T-helper 2 cell treated with Interferon-gamma antibody and Interleukin-4, amounts not matched to agents 5 μg/mL and 100 μg/mL, for 36 hours (primary cell): ENCODE data around the gene FOXP1.

Experiments used
- DNase-seq: peaks from one replicate; pipeline ENCODE4 v3.0.0; 2021; ENCODE audit warnings: low spot score
- H3K27ac Mint-ChIP-seq: one replicate; pipeline ENCODE4 v1.8.0; 2021; ENCODE audit warnings: mild to moderate bottlenecking, mixed read lengths
- H3K27me3 Mint-ChIP-seq: one replicate; pipeline ENCODE4 v1.8.0; 2021; ENCODE audit warnings: low read depth, mixed read lengths
- H3K36me3 Mint-ChIP-seq: one replicate; pipeline ENCODE4 v1.8.0; 2021; ENCODE audit warnings: low read depth, mixed read lengths
- H3K4me1 Mint-ChIP-seq: one replicate; pipeline ENCODE4 v1.8.0; 2021; ENCODE audit warnings: low read depth, mixed read lengths
- H3K4me3 Mint-ChIP-seq: one replicate; pipeline ENCODE4 v1.8.0; 2022; ENCODE audit warnings: mild to moderate bottlenecking, moderate library complexity, mixed read lengths
- H3K9me3 Mint-ChIP-seq: one replicate; pipeline ENCODE4 v1.8.0; 2021; ENCODE audit warnings: mixed read lengths

FOXP1 gene

DNA sequence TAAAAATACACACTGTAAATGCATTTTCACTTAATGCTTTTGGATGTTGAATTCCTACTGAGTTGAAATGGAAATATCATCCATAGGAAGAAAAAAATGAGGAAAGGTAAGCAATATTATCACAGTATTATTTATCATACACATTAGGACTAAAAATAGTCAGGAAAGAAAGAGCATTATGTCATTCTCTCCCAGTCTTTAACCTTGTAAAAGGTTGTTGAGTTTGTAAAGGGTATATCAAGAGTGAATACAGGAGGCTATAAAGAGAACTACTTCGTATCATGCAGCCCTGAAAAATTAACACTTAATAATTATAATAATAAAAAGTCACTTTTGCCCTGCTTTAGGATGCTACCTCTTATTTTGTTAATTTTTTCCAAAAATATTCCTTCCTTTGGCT is 395.8 kb downstream of the FOXP1 start:
- peaks cover 28% of the 10 kb centered on the region for H3K4me1 Mint-ChIP-seq
- H3K27me3 Mint-ChIP-seq: no peaks in the 10 kb centered on the region
- no peak for DNase-seq
- H3K4me3 Mint-ChIP-seq: no peak overlapping the region
- peaks cover 11% of the 10 kb centered on the region for H3K36me3 Mint-ChIP-seq
- H3K27ac Mint-ChIP-seq: no peak overlapping the region
- H3K9me3 Mint-ChIP-seq: no peaks in the 10 kb centered on the region

DNA sequence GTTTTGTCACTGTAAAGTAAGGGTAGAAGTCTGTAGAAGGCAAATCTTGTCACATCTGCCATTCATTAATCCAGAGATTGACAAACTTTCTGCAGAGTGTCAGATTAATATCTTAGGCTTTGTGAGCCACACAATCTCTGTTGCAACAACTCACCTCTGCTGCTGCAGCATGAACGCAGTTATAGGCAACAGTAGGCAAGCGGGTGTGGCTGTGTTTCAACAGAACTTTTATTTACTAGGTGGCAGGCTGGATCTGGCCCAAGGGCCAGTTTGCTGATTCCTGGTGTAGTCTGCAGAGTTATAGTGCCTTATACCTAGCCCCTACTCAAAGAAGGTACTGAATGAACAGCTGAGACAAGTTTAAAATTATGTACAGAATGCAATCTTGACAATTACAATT is 396.7 kb downstream of the FOXP1 start:
- no peak for DNase-seq
- Mint-ChIP-seq H3K9me3 (no peaks in the 10 kb centered on the region), H3K27ac (no peak overlapping the region), H3K4me3 (no peak overlapping the region), H3K4me1 (peaks cover 26% of the 10 kb centered on the region), H3K36me3 (peaks cover 11% of the 10 kb centered on the region), H3K27me3 (no peaks in the 10 kb centered on the region)

DNA sequence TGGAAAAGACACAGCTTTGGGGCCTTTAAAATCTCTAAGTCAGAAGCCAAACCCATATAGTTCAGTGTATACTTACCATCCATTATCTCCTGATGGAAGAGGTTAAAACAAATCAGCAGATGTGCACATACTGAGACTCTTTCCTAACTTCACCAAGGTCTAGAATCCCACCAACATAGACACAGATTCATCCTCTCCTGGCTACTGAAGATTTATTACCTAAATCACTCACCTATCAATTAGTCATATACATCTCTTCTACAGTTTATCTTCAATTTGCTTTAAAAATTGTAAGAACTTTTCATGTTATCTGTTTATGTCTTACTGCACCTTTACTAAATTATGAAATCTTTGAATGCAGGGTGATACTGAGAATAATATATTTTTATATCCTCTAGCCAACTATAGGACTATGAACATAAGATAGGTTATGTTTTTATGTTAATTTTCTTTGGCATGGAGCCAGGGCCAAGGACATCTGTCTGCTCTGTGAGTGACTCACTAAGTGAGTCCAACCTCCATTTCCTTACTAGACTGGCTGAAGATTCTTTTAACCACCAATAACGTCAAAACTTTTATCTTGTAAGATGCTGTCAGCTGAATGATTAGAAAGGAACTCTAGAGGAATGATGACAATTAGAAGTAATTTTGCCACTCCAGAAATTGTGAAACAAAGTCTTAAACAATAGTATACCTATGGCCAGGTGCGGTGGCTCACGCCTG is 397.6 kb downstream of the FOXP1 start:
- peak overlapping the region; percentile 49 for H3K27ac Mint-ChIP-seq
- no peaks in the 10 kb centered on the region for H3K27me3 Mint-ChIP-seq
- H3K4me3 Mint-ChIP-seq: peak overlapping the region; percentile 15
- H3K4me1 Mint-ChIP-seq: peaks cover 20% of the 10 kb centered on the region
- peaks cover 12% of the 10 kb centered on the region for H3K36me3 Mint-ChIP-seq
- H3K9me3 Mint-ChIP-seq: no peaks in the 10 kb centered on the region
- peak; percentile 19 for DNase-seq

DNA sequence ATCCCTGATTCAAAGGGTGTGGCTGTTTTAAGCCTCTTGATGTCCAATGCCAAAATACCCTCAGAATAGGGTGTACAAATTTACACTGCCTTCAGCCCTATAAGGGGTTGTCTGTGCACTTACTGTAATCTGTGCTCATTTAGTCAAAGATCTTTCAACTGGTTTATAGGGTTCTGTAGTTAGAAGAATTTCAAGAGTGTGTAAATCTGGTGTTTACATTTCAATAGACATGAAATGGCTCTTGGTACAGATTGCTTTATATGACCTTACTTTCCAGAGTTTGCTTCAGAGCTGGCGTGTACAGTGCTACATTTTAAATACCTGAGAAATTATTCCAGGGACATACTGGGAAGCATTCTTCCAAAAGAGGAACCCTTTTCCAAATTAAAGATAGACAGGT is 399.3 kb downstream of the FOXP1 start:
- Mint-ChIP-seq H3K27ac (no peak overlapping the region), H3K36me3 (peaks cover 10% of the 10 kb centered on the region), H3K9me3 (no peaks in the 10 kb centered on the region), H3K27me3 (no peaks in the 10 kb centered on the region), H3K4me3 (no peak overlapping the region), H3K4me1 (peaks cover 16% of the 10 kb centered on the region)
- DNase-seq: no peak

DNA sequence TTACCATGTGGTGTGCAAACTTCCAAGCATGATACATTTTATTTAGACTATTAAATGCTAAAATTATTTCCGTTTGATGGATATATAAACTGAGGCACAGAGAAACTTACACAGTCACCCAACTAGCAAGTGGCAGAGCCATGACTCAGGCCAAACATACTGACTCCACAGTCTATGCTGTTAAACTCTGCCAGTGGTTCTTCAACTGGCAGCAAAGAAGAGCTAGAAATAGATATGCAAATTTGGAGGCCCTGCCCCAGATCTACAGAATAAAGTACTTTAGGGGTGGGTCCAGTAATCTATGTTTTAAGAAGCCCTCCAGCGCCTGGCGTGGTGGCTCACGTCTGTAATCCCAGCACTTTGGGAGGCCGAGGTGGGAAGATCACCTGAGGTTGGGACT is 400.0 kb downstream of the FOXP1 start:
- DNase-seq: no peak
- Mint-ChIP-seq H3K4me1 (peaks cover 16% of the 10 kb centered on the region), H3K36me3 (peaks cover 10% of the 10 kb centered on the region), H3K9me3 (no peaks in the 10 kb centered on the region), H3K27ac (no peak overlapping the region), H3K4me3 (no peak overlapping the region), H3K27me3 (no peaks in the 10 kb centered on the region)

DNA sequence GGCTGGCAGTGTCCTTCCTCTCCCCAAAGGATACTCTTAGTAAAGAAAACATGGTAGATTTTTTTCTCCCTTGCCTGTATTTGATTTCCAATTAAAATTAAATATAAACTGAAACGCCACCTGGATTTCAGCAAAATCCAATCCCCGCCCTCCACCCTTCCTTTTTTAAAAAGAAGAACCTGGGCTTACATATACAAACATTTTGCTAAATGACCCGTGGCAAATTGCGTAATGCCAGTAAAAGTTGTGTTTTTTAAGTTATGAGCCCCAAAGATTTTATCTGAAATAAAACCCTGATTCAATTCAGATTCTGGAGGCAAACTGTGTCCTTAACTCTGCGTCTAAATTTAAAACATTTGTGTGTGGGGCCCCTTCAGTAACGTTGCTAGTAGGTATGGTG is 403.0 kb downstream of the FOXP1 start:
- Mint-ChIP-seq H3K27ac (no peak overlapping the region), H3K4me1 (peaks cover 5% of the 10 kb centered on the region), H3K36me3 (peaks cover 8% of the 10 kb centered on the region), H3K4me3 (no peak overlapping the region), H3K27me3 (no peaks in the 10 kb centered on the region), H3K9me3 (no peaks in the 10 kb centered on the region)
- no peak for DNase-seq

DNA sequence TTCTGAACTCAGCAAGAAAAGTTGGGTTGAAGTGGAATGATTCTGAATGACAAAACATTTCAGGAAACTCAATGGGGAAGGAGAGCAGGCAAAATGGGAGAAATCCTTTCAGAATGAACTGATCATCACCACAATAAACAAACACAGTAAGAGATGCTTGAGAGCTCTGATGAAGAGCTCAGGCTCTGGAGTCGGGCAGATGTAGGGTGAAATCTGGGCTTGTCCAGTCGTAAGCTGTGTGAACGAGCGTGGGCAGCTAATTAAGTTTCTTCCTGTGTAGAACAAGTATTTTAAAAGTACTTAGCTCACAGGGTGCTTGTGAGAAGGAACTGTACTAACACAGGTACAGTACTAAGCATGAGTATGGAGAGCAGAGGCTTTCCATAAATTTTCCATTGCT is 406.2 kb downstream of the FOXP1 start:
- Mint-ChIP-seq H3K36me3 (peaks cover 6% of the 10 kb centered on the region), H3K27ac (no peak overlapping the region)

DNA sequence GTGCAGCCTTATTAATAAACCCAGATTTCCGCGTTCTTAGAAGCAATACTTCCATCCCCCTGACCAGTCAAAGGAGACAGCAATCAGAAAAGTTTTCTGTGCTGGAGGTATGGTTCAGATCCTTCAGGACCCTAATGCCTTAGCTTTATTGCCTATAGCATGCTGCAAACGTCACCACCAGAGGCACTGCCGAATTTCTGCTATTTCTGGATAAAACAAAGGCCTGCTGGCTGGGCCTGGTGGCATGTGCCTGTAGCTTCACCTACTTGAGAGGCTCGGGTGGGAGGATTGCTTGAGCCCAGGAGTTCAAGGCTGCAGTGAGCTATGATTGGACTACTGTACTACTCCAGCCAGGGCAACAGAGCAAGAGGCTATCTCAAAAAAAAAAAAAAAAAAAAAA is 407.2 kb downstream of the FOXP1 start:
- Mint-ChIP-seq H3K4me3 (no peak overlapping the region), H3K4me1 (peaks cover 2% of the 10 kb centered on the region), H3K9me3 (no peaks in the 10 kb centered on the region), H3K27ac (no peak overlapping the region), H3K36me3 (peaks cover 5% of the 10 kb centered on the region), H3K27me3 (no peaks in the 10 kb centered on the region)
- no peak for DNase-seq

More for the DNA sequence above, 406.2 kb downstream of the FOXP1 start:
- H3K9me3 Mint-ChIP-seq: no peaks in the 10 kb centered on the region
- H3K4me1 Mint-ChIP-seq: peaks cover 2% of the 10 kb centered on the region
- no peak for DNase-seq
- no peaks in the 10 kb centered on the region for H3K27me3 Mint-ChIP-seq
- H3K4me3 Mint-ChIP-seq: no peak overlapping the region

DNA sequence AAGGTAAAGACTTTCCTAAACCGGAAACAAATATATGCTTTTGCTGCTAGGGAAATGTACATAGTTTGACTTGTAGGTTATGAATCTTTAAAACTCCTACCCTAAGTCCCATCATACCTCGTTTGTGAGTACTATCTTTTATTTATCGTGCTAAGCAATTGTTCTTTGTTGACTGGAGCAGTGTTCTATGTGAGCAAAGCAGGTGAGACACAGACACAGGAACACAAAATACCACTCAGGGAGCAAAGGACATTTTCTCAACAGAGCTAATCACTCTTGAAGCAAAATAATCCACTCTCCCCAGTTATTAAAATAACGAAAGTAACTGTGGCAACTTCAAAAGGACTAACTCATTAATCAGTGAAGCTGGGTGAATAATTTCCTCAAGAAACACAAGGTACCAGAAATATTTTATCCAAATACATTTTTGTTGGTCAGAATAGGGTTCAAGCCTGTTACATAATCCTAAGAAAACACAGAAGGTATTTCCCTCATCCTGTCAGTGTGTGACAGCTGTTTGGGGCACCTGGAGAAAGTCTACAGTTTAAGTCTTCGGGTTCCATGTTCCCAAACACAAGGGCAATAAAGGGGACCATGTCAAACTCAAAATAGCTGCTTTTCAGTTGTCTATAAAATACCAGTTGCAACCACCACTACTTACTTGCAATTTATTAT is 407.7 kb downstream of the FOXP1 start:
- Mint-ChIP-seq H3K4me1 (peaks cover 2% of the 10 kb centered on the region), H3K4me3 (no peak overlapping the region), H3K27ac (no peak overlapping the region), H3K9me3 (no peaks in the 10 kb centered on the region), H3K36me3 (peaks cover 4% of the 10 kb centered on the region), H3K27me3 (no peaks in the 10 kb centered on the region)
- DNase-seq: no peak

DNA sequence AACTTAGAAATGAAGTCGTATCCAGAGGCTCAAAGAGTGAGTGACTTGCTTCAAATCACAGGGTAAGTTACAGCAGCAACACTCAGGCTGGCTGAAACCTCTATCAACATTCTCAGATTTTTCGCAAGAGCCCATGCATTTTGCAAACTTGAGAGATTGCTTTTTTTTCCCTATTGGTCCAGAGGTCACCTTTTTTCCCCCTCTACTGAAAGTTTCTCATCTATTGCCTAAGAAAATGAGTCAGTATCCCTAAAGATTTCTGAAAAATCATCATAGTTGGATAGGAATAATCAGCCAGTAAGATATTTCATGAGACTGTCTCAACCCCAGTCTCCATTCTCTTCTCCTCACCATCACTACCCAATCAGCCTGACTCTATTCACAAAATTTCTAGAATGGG is 410.6 kb downstream of the FOXP1 start:
- no peak overlapping the region for H3K27ac Mint-ChIP-seq
- DNase-seq: no peak
- peaks cover 6% of the 10 kb centered on the region for H3K36me3 Mint-ChIP-seq
- H3K9me3 Mint-ChIP-seq: no peaks in the 10 kb centered on the region
- no peak overlapping the region for H3K4me3 Mint-ChIP-seq
- peaks cover 2% of the 10 kb centered on the region for H3K4me1 Mint-ChIP-seq
- H3K27me3 Mint-ChIP-seq: no peaks in the 10 kb centered on the region

DNA sequence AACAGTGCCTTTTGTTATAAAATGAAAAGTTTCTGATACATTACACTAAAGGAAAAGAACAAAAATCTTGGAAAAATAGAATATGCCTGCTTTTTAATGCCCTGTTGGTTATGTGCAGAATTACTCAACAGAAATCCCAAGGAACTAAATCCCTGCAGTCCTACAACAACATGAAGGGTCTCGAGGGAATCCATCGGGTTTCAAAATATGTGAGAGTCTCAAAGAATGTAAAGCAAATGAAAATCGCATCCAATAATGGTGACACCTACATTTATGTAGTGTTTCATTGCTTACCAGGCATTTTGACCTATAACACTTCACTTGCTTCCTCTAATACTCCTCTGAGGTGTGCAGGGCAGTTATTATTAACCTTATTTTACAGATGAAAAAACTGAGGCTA is 411.3 kb downstream of the FOXP1 start:
- H3K36me3 Mint-ChIP-seq: peaks cover 7% of the 10 kb centered on the region
- peaks cover 2% of the 10 kb centered on the region for H3K4me1 Mint-ChIP-seq
- H3K9me3 Mint-ChIP-seq: no peaks in the 10 kb centered on the region
- H3K4me3 Mint-ChIP-seq: no peak overlapping the region
- no peak for DNase-seq
- H3K27ac Mint-ChIP-seq: no peak overlapping the region
- H3K27me3 Mint-ChIP-seq: no peaks in the 10 kb centered on the region

DNA sequence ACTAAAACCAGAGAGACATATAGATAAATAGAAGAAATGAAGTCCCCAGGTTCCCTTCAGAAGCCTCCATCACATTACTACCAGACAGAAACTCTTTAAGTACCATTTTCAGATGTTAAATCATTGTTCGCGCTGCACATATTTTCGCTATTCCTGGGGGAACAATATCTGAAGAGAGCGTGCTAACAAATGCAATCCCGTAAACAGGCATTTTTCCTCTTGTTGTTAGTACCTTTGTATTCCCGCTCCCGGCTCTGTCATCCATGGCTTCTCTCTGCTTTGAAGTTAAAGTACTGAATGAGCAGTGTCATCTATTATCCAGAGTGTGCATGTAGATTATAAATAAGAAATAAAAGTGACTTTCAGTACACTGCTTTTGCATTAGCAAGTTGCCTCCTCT is 412.3 kb downstream of the FOXP1 start:
- no peak for DNase-seq
- H3K27me3 Mint-ChIP-seq: no peaks in the 10 kb centered on the region
- no peaks in the 10 kb centered on the region for H3K9me3 Mint-ChIP-seq
- peaks cover 15% of the 10 kb centered on the region for H3K36me3 Mint-ChIP-seq
- H3K27ac Mint-ChIP-seq: no peak overlapping the region
- H3K4me1 Mint-ChIP-seq: peaks cover 2% of the 10 kb centered on the region
- no peak overlapping the region for H3K4me3 Mint-ChIP-seq

DNA sequence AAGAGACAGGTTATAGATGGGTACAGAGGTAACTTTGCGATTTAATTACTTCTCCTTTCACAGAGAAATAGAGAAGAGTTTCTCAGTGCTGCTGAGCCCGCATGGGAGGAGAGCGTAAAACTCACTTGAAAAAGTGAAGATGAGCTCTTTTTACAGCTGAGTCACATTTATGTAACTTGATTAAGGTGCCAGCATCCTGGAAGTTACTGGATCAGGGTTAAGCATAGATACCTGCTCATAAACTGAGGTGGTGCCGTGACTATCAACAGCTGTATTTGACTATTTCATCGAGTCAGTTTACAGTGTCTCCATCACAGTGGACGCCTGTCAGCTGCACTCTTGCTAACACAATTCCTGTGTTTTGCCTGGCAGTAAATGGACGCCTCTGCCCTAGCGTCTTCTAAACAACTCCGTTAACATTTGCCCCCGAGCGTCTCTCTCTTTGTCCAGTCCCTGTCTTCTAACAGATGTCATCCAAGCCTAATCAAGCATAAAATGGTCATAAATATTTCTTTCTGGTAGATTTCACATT is 414.6 kb downstream of the FOXP1 start:
- no peak for DNase-seq
- Mint-ChIP-seq H3K27ac (no peak overlapping the region), H3K36me3 (peaks cover 17% of the 10 kb centered on the region), H3K9me3 (no peaks in the 10 kb centered on the region), H3K4me1 (peaks cover 2% of the 10 kb centered on the region), H3K4me3 (no peak overlapping the region), H3K27me3 (no peaks in the 10 kb centered on the region)

DNA sequence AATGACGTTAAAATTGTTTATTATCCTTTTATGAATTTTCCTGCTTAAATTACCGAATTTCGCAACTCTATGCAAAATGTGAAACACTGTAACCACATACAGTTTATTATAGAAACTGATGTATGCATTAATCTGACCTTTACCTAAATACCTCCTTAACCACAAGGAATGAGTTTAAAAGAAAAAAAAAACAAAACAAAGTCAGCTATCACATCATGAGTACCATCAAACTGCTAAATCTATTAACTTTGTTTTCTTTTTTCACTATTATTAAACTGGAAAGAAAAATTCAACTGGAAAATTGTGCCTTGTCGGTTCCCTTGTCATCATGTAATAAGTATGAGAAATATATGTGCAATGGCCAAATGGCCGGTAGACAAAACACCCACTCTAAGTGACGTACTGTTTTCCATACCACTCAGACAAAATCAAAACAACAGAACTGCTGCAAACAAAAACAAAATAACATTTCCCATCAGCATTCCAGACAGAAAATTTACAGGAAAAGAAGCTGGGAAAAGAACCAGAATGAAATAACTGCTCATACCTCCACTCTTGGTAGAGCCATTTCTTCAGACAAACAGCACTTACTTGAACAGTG is 415.3 kb downstream of the FOXP1 start:
- H3K27me3 Mint-ChIP-seq: no peaks in the 10 kb centered on the region
- no peaks in the 10 kb centered on the region for H3K9me3 Mint-ChIP-seq
- H3K4me3 Mint-ChIP-seq: no peak overlapping the region
- H3K4me1 Mint-ChIP-seq: peaks cover 2% of the 10 kb centered on the region
- peaks cover 17% of the 10 kb centered on the region for H3K36me3 Mint-ChIP-seq
- no peak overlapping the region for H3K27ac Mint-ChIP-seq
- DNase-seq: no peak
